ENCODE results near the gene TNNI2.
"Not testable (repeated sequence)": the region's sequence is repeated elsewhere in the genome, so short reads cannot be mapped to it uniquely, and the experiment has no call there.

Gene TNNI2

DNA sequence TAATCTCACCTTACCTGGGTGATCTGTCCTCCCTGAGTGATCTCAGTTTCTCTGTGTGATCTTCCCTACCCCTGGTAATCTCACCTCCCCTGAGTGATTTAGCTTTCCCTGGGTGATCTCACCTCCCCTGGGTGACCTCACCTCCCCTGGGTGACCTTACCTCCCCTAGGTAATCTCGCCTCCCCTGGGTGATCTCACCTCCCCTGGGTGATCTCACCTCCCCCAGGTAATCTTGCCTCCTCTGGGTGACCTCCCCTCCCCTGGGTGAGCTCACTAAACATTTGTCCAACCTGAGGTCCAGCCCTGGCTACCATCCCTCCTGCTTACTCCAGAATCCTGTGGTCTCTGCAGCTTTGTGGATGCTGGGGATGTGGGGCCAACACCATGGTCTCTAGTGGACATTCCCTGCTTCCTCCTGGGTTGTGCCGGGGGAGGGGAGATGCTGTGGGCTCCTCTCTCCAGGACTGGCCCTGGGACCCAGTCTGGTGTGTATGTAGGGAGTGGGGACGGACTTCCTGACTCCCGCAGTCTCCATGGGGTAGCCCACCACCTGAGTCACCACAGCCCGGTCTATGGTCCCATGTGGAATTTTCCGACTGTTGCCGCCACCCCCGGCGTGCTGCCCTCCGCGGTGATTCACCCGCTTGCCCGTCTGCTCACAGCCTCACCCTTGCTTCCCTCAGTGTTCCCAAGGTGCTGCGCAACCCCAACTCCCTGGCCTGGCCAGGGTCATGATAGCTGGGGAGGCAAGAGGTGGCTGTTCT, 24.0 kb downstream of the TNNI2 start:
- no peak for DNase-seq (ENCODE audit: low spot score)

DNA sequence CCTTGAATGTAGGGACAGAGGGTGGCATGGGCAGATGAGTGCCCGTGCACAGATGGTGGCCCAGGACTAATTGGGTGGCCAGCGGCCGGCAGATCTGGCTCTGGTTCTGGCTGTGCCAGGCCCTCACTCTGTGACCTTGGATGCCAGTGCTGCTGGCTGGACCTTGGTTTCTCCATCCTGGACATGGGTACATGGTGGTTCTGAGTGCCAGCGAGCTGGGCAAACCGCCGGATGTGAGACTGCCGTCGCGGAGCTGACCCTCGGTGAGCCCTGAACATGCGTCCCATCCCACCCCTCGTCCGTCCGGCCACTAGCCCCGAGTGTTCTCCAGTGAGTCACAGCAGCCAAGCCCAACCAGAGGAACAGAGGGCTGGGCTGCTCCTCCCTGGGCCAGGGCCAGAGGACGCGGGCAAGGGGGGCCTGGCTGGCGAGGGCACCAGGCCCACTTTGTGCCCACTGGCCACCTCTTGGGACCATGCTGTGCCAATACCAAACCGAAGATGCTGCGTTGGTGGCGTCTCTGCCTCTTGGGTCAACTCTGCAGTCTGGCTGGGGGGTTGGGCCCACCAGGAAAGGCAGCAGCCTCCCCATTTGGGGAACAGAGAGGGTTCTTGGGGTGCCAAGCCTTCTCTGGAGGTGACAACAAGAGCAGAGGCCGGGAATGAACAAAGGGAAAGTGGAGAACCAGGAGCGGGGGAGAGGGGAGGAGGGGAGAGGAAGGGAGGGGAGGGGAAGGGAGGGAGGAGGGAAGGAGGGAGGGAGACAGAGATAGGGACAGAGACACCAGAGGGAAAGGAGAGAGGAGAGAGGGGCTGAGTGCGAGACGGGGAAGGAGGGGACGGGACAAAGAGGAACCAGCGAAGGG, 24.8 kb downstream of the TNNI2 start:
- peak; percentile 98 for DNase-seq (ENCODE audit: low spot score)

- DNase-seq (ENCODE audit: low spot score) = no peak
Observed at GRCh38 chr11:1864231-1864630, 25.4 kb downstream of the TNNI2 start.

GRCh38 chr11:1864831-1865665, 26.3 kb downstream of the TNNI2 start:
- DNase-seq (ENCODE audit: low spot score) = no peak

GRCh38 chr11:1866226-1866625, 27.4 kb downstream of the TNNI2 start:
- no peak for DNase-seq (ENCODE audit: low spot score)

DNA sequence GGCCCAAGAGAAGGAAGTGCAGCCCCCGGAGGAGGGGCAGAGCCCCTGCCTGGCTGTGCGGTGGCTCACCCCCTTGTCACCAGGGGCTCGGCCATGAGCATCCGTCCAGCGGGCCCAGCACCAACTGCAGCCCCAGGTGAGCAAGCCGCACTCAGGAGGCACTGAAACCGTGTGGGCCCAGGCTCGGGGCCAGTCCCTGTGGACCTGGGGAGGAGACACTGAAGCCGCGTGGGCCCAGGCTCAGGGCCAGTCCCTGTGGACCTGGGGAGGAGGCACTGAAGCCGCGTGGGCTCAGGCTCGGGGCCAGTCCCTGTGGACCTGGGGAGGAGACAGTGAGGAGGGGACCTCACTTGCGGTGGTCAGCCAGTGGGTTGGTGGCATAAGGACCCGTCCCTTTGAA, 28.0 kb downstream of the TNNI2 start:
- no peak for DNase-seq (ENCODE audit: low spot score)

DNA sequence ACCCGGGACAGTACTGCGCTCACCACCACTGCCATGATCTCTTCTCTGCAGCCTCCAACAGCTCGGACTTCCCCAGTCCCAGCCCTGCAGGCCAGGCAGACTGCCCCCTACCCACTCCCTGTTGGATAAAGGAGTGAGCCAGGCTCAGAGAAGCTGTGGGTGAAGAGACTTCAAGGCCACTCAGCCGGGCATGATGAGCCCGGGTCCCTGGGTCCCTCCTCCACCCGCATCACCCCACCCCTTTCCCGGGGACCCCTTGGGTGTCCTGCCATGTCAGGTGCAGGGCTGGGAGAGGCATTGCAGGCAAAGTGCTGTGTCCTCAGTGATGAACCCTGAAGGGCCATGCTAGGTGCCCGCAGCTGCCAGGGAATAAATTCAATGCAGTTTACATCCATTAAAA, 28.6 kb downstream of the TNNI2 start:
- no peak for DNase-seq (ENCODE audit: low spot score)

- DNase-seq (ENCODE audit: low spot score) = no peak
Observed at GRCh38 chr11:1868056-1868635, 29.4 kb downstream of the TNNI2 start.

DNA sequence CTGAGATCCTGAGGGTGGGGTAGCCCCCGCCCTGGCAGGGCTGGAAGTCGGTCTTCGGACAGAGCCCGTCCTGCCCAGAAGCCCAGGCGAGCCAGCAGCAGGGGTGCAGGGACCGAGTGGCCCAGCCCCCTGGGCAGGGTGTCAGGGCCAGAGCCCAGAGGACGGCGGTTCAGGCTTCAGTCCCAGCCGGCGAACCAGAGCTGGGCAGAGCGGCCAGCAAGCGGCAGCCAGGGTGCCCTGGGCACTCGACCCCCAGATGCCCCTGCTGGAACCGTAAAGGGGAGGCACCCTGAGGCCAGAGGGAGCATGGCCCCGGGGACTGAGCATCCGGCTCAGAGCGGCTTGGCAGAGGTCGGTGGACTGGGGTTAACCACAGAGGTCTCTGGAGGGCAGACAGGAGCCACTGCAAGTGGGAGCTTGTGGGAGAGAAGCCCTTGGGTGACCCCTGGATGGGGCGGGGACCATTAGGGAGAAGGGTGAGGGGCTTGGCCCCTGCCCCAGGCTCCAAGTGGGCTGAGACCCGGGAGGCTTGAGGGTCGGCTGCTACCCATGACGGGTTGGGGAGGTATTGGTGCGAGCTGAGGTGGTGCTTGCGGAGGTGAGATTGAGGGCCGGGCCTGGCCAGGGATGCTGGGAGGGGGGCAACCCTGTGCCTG, 30.0 kb downstream of the TNNI2 start:
- DNase-seq (ENCODE audit: low spot score) = no peak

GRCh38 chr11:1869427-1870325, 30.9 kb downstream of the TNNI2 start:
- peak; percentile 65 for DNase-seq (ENCODE audit: low spot score)

DNA sequence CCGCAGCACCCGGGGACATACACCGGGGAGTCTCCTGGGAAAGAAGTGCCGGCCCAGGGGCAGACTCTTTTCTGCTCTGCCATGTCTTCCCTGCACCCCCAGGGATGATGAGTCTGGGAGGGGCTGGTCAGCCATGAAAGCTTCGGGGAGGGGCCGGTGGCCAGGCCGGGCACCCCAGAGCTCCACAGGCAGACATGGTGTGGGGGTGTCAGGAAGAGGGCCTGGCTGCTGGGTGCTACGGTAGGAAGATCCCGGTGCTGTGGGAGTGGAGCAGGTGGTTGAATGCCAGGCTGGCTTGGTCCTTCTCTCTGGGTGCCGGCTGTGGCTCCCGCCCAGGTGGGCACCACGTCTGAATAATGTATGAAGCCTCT, 31.5 kb downstream of the TNNI2 start:
- no peak for DNase-seq (ENCODE audit: low spot score)

- DNase-seq (ENCODE audit: low spot score) = peak; percentile 55
Observed at GRCh38 chr11:1870721-1871466, 32.1 kb downstream of the TNNI2 start.

DNA sequence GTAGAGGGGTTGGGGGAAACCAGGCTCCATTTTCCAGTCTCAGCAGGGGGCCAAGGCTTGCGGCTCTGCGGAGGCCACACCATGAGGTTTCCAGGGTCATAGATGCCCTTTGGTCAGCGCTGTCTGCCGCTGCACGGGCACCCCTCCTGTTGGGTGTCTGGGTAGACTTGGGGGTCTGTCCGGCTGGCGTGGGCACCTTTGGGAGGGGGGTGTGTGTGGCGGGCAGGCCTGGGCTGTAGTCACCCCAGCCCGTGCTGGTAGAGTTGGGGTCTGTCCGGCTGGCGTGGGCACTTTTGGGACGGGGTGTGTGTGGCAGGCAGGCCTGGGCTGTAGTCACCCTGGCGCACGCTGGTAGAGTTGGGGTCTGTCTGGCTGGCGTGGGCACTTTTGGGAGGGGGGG, 32.8 kb downstream of the TNNI2 start:
- DNase-seq (ENCODE audit: low spot score) = no peak

- DNase-seq (ENCODE audit: low spot score) = no peak
Observed at GRCh38 chr11:1872267-1872985, 33.6 kb downstream of the TNNI2 start.

- DNase-seq (ENCODE audit: low spot score) = no peak
Observed at GRCh38 chr11:1873048-1873812, 34.4 kb downstream of the TNNI2 start.

GRCh38 chr11:1873813-1874150, 35.0 kb downstream of the TNNI2 start:
- DNase-seq (ENCODE audit: low spot score) = not testable (repeated sequence)

DNA sequence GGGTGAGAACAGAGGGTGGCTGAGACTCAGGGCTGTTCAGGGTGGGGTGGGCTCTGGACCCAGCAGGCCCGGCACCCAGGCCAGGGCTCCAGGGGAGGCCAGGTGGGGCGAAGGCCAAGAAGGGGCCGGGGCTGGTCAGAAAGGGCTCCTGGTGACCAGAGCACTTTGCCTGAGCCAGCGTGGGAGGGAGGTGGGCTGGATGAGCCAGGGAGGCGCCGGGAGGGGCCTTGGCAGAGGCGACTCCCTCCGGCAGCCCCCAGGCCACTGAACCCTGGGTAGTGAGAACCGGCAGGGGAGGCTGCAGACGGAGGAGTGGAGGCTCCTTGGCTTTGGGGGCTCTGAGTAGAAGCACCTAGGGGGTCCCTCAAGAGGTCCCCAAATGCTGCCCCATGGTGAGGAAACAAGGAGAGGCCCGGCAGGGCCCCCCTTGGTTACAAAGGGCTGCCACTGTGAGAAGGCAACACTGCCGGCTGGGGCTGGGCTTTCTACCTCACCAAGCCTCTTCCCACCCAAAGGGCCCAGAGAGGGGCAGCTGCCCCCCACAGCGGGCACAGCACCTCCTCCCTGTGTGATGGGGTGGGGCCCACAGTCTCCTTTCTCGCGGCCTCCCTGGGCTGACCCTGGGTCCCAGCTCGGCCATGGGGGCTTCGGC, 35.8 kb downstream of the TNNI2 start:
- not testable (repeated sequence) for DNase-seq (ENCODE audit: low spot score)

Measured in AG20443 (cell line).